ENCODE data around the gene LRRC71.

Gene LRRC71

GRCh38 chr1:156947127-156947526 is 26.7 kb downstream of the LRRC71 start:
- no peak for DNase-seq (ENCODE audit: low read depth in 2 of 2)

DNA sequence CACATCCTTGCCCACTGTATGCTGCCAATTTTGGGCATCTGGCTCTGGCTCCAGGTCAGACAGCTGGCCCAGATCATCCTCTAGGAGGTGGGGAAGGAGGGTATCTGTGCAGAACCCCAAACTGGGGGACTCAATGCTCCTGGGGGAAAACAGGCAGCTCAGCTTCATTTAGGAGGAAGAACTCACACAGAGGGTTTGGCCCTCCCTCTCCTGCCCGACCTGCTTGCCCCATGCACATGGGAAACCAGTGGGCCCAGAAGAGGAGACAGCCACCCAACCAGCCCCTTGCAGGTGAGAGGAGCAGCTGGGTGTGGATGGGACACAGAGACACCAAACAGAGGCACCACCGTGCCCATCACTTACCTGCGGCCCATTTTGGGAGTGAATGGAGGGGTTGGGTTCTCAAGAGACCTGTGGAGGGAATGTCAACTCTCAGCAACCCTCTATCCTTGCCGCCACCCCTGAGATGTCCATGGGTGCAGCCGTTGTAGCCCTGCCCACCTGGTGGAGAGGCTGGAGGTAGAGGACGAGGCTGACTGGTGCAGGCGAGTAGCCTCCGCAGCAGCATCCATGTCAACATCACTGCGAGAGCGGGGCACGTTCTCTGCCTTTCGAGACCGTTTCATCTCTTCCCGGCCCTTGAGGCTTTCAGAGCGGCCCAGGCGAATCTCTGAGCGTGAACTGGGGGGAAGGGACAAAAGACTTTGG is 27.5 kb downstream of the LRRC71 start:
- DNase-seq (ENCODE audit: low read depth in 2 of 2), result no peak

DNA sequence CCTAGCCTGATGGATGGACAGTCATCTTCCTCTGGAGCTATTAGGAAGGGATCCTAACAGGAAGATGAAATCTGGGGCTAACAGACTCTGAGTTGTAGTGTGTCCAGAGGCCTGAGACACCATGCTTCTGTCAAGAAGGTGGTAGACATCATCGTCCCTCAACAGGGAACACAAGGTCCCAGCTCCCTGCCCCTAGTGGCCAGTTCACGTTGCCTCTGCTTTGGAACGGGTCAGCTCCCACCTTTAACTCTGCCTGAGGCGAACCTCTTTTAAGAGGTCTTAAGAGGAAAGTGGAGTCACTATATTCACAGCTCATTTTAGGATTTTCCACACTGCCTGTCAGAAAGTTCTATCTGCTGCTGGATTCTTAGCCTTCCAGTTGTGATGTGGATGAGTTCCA is 28.3 kb downstream of the LRRC71 start:
- no peak for DNase-seq (ENCODE audit: low read depth in 2 of 2)

DNA sequence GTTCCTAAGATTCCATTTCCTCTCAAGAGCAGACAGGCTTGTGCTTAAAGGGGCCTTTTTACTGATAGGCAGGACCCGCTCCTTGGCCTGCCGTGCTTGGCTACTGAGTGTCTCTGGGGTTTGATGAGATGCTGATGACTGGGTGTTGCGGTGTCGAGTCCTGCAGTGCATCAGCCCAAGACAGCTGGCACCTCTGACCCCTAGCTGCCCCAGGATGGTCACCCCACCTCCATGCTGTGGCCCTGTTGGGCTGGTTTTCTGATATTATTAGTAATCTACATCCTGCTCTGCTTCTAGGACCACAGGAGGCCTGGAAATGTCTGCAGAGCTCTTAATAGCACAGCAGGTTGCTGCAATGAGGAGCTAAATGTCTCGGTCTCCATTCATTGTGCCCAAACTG is 28.7 kb downstream of the LRRC71 start:
- no peak for DNase-seq (ENCODE audit: low read depth in 2 of 2)

DNA sequence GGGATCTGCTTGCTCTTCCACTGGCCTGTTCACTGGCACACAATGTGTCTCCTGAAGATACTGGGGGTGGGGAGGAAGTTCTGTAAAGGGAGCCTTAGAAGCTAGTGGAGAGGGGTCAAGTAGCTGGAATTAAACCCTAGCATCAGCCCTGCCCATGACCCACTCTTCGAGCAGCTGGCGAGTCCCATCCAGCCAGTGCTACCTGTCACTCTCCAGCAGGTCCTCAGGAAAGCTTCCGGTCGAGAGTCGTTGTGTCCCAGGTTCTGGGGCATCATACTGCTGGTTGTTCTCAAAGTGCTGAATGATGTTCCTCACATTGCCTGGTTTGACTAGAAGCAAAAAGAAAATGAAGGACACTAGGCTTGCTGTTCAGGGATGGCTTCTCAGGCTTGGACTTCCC is 30.9 kb downstream of the LRRC71 start:
- no peak for DNase-seq (ENCODE audit: low read depth in 2 of 2)

DNA sequence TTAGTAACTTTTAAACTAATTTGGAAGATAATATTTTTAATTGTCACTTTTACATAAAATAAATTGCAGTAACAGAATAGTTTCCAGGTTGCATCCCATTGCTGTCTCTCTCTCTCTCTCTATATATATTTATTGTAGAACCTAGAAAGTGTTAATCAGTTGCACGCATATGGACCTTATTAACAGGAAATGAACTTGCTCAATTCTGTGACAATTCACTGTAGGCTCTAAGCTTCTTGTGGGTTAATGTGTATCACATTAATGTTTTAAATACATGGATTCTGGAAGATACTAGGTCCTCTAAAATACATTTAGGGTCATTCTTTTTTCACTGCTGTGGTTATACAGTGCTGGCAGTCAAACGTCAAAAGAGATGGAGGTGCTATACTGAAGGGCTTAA is 33.1 kb downstream of the LRRC71 start:
- no peak for DNase-seq (ENCODE audit: low read depth in 2 of 2)

DNA sequence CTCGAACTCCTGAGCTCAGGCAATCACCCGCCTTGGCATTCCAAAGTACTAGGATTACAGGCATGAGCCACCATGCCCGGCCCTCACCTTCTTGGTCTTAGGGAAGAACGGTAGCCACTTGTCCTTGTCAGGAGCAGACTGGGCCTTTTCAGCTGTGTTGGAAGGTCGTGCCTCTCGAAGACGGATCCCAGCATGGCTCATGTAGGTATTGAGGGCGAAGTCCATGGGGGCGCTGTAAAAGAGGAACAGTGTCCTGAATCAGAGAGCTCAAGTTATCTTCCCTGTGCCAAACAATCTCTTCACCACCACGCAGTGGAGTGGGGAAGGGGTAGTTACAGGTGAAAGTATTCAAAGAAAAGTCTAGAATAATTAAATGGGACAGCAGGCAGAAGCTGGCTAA is 35.9 kb downstream of the LRRC71 start:
- DNase-seq (ENCODE audit: low read depth in 2 of 2), result no peak

GRCh38 chr1:156957634-156958033 is 37.2 kb downstream of the LRRC71 start:
- DNase-seq (ENCODE audit: low read depth in 2 of 2), result no peak

- DNase-seq (ENCODE audit: low read depth in 2 of 2), result no peak
Measured at GRCh38 chr1:156958247-156958714, 37.8 kb downstream of the LRRC71 start.

- no peak for DNase-seq (ENCODE audit: low read depth in 2 of 2)
Measured at GRCh38 chr1:156959414-156959813, 39.0 kb downstream of the LRRC71 start.

DNA sequence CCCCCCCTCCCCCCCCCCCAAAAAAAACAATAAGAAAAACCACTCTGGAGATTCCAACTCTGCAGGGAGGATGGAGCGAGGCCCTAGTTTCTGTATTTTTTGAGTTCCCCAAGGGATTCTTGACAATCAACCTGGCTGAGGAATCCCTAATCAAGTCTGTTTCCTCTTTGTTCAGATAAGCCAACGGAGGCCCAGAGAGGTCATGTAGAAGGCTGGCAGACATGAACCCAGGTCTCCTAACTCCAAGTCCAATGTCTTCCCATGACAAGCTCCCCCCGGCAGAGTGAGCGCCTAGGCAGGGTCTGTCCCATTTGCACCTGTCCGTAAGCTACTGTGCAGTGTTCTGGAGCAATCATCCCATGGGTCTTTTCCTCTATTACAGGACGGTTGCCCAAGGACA is 39.5 kb downstream of the LRRC71 start:
- no peak for DNase-seq (ENCODE audit: low read depth in 2 of 2)

- DNase-seq (ENCODE audit: low read depth in 2 of 2), result peak; percentile 4 to 10
Measured at GRCh38 chr1:156961709-156962108, 41.3 kb downstream of the LRRC71 start.

DNA sequence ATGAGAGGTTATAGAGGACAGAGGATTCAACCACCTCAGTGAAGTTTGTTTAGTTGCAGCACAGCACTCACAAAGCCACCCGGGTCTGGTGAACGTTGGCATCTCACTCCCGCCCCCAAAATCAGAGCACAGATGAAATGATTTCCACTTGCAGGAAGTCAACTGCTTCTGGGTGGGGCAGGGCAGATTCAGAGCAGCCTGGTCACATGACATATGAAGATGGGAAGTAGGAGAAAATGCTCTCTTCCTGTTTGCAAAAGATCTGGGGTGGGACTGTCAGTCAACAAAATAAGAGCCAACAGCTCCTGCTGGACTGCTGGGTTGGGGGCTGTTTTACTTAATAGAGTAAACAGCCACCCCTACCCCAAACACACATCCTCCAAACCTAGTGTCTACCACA is 43.2 kb downstream of the LRRC71 start:
- peak in 1 of 2 donors; percentile 4 for DNase-seq (ENCODE audit: low read depth in 2 of 2)

DNA sequence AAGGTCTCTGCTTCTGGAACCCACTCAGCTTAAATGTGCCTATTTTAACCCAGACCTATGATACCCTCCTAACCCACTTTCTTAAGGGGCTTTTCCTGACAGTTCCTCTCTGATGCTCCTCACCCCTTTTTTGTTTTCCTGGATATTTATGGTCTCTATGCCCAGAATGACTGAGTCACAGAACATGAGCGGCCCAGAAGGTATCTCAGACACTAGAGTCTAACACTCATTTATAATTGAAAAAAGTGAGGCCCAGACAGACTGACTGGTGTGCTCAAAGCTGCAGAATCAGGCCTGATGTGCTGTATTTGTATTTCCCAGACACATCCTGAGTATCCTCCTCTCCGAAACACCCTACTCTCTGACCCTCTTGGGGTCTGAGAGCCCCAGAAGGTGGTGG is 44.0 kb downstream of the LRRC71 start:
- no peak for DNase-seq (ENCODE audit: low read depth in 2 of 2)

DNA sequence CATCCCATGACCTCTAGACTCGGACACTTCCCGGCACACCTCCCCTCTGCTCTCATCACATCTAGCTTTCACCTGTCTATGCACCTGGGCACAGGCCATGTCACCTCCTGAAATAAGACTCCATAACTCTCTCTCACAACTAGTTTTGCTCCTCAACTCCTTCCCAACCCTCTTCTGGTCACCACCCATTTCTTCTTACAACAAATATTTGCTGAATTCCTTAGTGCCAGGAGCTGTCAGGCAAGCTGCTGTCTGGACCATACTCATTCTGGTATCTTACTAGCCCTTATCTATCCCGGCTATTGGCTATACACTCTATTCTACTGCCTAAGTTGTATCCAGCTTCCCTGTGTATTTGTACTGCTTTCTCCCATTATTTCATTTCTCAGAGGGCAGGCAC is 49.1 kb downstream of the LRRC71 start:
- no peak for DNase-seq (ENCODE audit: low read depth in 2 of 2)

GRCh38 chr1:156970017-156970416 is 49.6 kb downstream of the LRRC71 start:
- no peak for DNase-seq (ENCODE audit: low read depth in 2 of 2)

GRCh38 chr1:156973417-156973816 is 53.0 kb downstream of the LRRC71 start:
- no peak for DNase-seq (ENCODE audit: low read depth in 2 of 2)

DNA sequence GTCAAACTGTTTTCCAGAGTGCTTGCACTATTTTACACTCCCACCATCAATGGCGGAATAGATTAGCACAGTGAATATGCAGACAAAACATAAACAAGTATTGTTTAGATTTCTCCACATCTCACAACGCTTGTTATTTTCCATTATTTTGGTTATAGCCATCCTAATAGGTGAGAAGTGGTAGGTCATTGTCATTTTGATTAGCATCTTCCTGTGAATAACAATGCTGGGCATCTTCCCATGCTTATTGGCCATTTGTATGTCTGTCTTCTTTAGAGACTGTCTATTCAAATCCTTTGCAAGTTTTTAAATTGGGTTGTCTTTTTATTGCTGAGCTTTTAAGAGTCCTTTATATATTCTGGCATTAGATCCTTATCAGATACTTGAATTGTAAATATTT is 54.7 kb downstream of the LRRC71 start:
- no peak for DNase-seq (ENCODE audit: low read depth in 2 of 2)

GRCh38 chr1:156980551-156980950 is 60.1 kb downstream of the LRRC71 start:
- no peak for DNase-seq (ENCODE audit: low read depth in 2 of 2)

Measured in stimulated activated CD8-positive, alpha-beta memory T cell treated with anti-CD3 and anti-CD28 coated beads, Interleukin-15, amount 100 ng/mL, for 48 hours (primary cell).